VCaP (cell line): ENCODE measurements around the gene MYBBP1A.
"Not testable (repeated sequence)": the region's sequence is repeated elsewhere in the genome, so short reads cannot be mapped to it uniquely, and the experiment has no call there.

Source experiments
- H3K27ac ChIP-seq: fragments of 450-650 bp; 2 replicates; pipeline ENCODE4 v1.5.1; 2017
- CTCF ChIP-seq: fragments of 450-650 bp; conservative IDR thresholded peaks from 2 replicates; pipeline ENCODE4 v1.5.1; 2017; ENCODE audit warnings: mild to moderate bottlenecking, moderate library complexity

The MYBBP1A gene

DNA sequence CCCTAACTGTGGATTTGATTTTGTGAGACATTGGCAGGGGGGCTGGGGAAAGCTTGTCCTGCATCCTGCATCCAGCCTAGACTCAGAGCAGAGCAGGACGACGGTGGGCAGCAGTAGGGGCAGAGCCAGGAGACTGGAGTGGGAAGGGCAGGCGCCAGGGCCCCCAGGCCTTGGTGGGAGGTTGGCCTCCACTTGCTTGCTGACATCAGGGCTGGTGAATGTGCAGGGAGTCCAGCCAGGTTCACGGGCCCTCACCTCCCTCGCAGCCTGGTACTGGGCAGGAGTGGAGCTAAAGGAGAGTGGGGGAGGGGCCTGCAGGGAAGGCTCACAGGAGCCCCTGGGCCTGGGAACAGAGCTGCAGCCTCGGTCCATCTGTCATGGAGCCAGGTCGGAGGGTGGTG lies 26.9 kb upstream of the MYBBP1A start:
- no peak for TF ChIP-seq CTCF
- H3K27ac ChIP-seq, result no peak overlapping the region

GRCh38 chr17:4580291-4580690 lies 25.1 kb upstream of the MYBBP1A start:
- no peak for TF ChIP-seq CTCF
- no peak overlapping the region for H3K27ac ChIP-seq

DNA sequence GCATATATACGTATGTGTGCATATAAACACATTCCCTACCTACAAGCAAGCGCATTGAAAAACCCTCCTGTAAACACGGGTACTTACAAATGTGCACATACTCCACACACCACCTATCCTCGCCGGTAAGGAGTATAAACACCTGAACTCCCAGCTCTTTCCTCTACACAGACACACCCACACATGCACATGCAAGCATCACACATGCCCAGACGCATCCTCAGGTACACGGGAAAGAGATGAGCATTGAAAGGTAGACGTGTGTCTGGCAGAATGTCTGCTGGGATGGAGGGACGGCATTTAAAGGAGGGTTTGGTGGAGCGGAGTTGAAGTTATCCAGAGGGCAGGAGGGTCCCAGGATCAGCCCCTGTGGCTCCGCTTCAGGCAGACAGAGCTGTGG lies 24.5 kb upstream of the MYBBP1A start:
- H3K27ac ChIP-seq, result no peak overlapping the region
- no peak for TF ChIP-seq CTCF

GRCh38 chr17:4578349-4578748 lies 23.2 kb upstream of the MYBBP1A start:
- H3K27ac ChIP-seq, result not testable (repeated sequence)

- TF ChIP-seq CTCF, result no peak
These were observed 22.3 kb upstream of the MYBBP1A start for GRCh38 chr17:4577386-4577993.

DNA sequence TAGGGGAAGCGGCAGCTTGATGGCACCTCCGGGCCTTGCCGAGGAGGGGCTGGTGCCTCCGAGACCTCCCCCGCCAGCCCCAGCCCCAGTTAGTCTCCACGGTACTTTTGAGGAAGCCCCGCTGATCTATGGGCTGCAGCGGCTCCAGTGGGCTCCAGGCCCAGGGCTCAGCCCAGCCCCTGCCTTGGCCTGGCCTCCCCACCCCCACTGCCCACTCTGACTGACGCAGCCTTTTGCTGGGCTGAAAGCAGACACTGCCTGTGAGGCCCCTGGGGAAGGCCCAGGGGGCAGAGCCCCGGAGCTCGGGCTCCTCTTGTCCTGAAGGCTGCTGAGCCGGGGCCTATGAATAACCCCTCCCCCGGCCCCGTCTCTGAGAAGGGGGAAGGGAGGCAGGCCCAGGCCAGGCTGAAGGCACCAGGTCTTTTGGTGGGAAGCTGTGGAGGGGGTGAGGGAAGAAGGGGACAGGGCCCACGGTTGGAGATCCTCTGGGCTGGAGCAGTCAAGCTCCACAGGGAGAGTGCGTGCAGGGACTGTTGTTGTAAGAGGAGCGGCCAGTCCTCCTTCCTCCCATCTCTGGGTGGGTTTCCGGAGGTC lies 21.6 kb upstream of the MYBBP1A start:
- TF ChIP-seq CTCF, result no peak
- no peak overlapping the region for H3K27ac ChIP-seq

More at GRCh38 chr17:4577386-4577993, 22.3 kb upstream of the MYBBP1A start:
- no peak overlapping the region for H3K27ac ChIP-seq

DNA sequence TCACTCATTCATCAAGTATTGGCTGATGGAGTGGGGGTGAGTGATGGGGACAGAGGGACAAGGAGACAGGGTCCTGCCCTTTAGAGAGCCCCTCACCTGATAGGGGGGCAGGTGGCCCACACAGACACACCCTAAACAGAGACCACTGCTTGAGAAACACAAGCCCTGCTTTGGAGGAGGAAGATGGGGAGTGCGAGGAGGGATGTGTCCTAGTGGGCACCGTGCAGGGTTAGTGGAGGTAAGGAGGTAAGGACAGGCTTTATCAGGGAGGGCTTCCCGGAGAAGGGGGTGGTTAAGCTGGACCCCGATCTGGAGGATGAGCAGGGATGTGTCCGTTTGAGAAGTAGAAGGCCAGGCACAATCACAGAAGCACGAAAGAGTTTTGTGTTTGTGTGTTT lies 21.0 kb upstream of the MYBBP1A start:
- no peak for TF ChIP-seq CTCF
- no peak overlapping the region for H3K27ac ChIP-seq

DNA sequence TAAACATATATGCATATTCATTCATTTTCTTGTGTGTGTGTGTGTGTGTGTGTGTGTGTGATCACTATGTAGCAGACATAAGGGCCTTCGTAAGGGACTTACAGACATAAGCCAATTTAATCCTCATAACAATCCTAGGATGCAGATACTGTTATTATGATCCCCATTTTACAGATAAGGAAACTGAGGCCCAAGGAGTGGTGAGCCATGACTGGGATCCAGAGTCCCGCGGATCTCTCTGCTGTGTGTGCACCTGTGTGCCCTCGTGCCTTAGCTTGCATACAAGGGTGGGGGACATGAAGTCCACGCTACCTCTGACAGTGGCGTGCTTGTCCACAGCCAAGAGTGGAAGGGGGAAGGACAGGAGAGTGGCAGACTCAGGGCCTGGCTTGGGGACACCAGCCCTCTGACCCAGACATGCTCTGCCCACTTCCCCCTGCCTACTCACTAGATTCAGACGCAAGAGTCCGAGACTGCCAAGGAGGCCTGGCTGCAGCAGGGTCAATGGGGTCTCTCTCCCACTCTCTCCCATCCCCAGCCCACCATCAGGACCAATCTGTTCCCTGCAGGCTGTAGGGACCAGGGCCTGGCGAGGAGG lies 19.4 kb upstream of the MYBBP1A start:
- no peak overlapping the region for H3K27ac ChIP-seq
- no peak for TF ChIP-seq CTCF
